ENCODE results near the gene IL12RB1. TPM values are rescaled to one million over a fixed set of nuclear protein-coding genes. Genes with fewer than 3 reads are reported as not detected.

The IL12RB1 gene
- total RNA-seq, 2 donors from 2014 or later: 0.98 to 3.9 TPM

GRCh38 chr19:18023622-18024251, 63.0 kb downstream of the IL12RB1 start:
- intact Hi-C loops (cut with DNase I, micrococcal nuclease): no loop called here
- DNase-seq (peak; percentile 73 to 79), ATAC-seq (no peak)

GRCh38 chr19:18021121-18021755, 65.5 kb downstream of the IL12RB1 start:
- DNase-seq (peak; percentile 81 to 83), ATAC-seq (peak; percentile 86)
- intact Hi-C loops (cut with DNase I, micrococcal nuclease): no loop called here

- DNase-seq (peak; percentile 71 to 76), ATAC-seq (peak; percentile 42)
- intact Hi-C loops (cut with DNase I, micrococcal nuclease): no loop called here
Measured at GRCh38 chr19:18020212-18021085, 66.3 kb downstream of the IL12RB1 start.

- DNase-seq: no peak
- intact Hi-C loops (cut with DNase I, micrococcal nuclease): loop anchor here in 1 of 2 donors (10.0 kb wide), 1 partner anchor 147 kb away; no protein-coding TSS in a partner anchor
- no peak for ATAC-seq
Measured at GRCh38 chr19:18017275-18018083, 69.3 kb downstream of the IL12RB1 start.

- DNase-seq (no peak), ATAC-seq (no peak)
- intact Hi-C loops (cut with DNase I, micrococcal nuclease): loop anchor here in 1 of 2 donors (10.0 kb wide), 1 partner anchor 148 kb away; no protein-coding TSS in a partner anchor
Measured at GRCh38 chr19:18016209-18016910, 70.4 kb downstream of the IL12RB1 start.

GRCh38 chr19:18014197-18014596, 72.5 kb downstream of the IL12RB1 start:
- ATAC-seq: no peak
- DNase-seq: no peak
- intact Hi-C loops (cut with DNase I, micrococcal nuclease): loop anchor here in 1 of 2 donors (10.0 kb wide), 1 partner anchor 151 kb away; no protein-coding TSS in a partner anchor

- DNase-seq (no peak), ATAC-seq (peak; percentile 55)
- intact Hi-C loops (cut with DNase I, micrococcal nuclease): loop anchor here in 1 of 2 donors (10.0 kb wide), 1 partner anchor 151 kb away; no protein-coding TSS in a partner anchor
Measured at GRCh38 chr19:18013210-18014111, 73.3 kb downstream of the IL12RB1 start.

GRCh38 chr19:18010149-18010548, 76.6 kb downstream of the IL12RB1 start:
- intact Hi-C loops (cut with DNase I, micrococcal nuclease): loop anchor here in 1 of 2 donors (10.0 kb wide), 1 partner anchor 155 kb away; no protein-coding TSS in a partner anchor
- no peak for DNase-seq
- no peak for ATAC-seq

GRCh38 chr19:18009412-18010066, 77.2 kb downstream of the IL12RB1 start:
- no peak for ATAC-seq
- DNase-seq: no peak
- intact Hi-C loops (cut with DNase I, micrococcal nuclease): loop anchor here (5.0 to 10.0 kb wide), 2 partner anchors 48 to 155 kb away; no protein-coding TSS in a partner anchor

Other genes with a start within 250 kb of the IL12RB1 start
- 1 to 10 TPM; 2.7 to 3.7 TPM for gene JAK3, start 239.0 kb downstream of the IL12RB1 start, total RNA-seq
- gene RPL18A, start 227.0 kb downstream of the IL12RB1 start, total RNA-seq: 1,000 to 10,000 TPM; 1,406 to 1,485 TPM
- gene SLC5A5, start 215.0 kb downstream of the IL12RB1 start, total RNA-seq: not detected
- gene CCDC124, start 153.9 kb downstream of the IL12RB1 start, total RNA-seq: 10 to 100 TPM; 39.5 to 51.5 TPM
- gene KCNN1, start 119.8 kb downstream of the IL12RB1 start, total RNA-seq: under 1 TPM in 1 of 2 donors, not detected in 1; 0.14 TPM
- gene ARRDC2, start 78.8 kb downstream of the IL12RB1 start, total RNA-seq: 10 to 100 TPM; 21.0 to 27.7 TPM
- gene MAST3, start 10.8 kb upstream of the IL12RB1 start, total RNA-seq: 10 to 100 TPM; 33.6 to 38.6 TPM
- 10 to 100 TPM; 37.4 to 41.1 TPM for gene PIK3R2, start 66.2 kb upstream of the IL12RB1 start, total RNA-seq
- gene IFI30, start 86.9 kb upstream of the IL12RB1 start, total RNA-seq: 10 to 100 TPM; 47.5 to 79.3 TPM
- 10 to 100 TPM in 1 of 2 donors, 1 to 10 TPM in 1; 9.9 to 15.4 TPM for gene MPV17L2, start 106.3 kb upstream of the IL12RB1 start, total RNA-seq
- 1 to 10 TPM; 6.3 to 6.9 TPM for gene RAB3A, start 117.1 kb upstream of the IL12RB1 start, total RNA-seq
- 1 to 10 TPM; 2.5 to 4.3 TPM for gene PDE4C, start 139.5 kb upstream of the IL12RB1 start, total RNA-seq
- gene IQCN, start 187.5 kb upstream of the IL12RB1 start, total RNA-seq: 1 to 10 TPM; 4.3 to 6.1 TPM
- 100 to 1,000 TPM; 361 to 374 TPM for gene JUND, start 194.7 kb upstream of the IL12RB1 start, total RNA-seq
- gene LSM4, start 236.1 kb upstream of the IL12RB1 start, total RNA-seq: 100 to 1,000 TPM; 106 to 148 TPM